ENCODE data around the gene NOD2.

GRCh38 chr16:50741225-50741780, 47.9 kb downstream of the NOD2 start:
- TF ChIP-seq POLR2A (IDR thresholded peaks at IDR 0.05) (no peak), CTCF (IDR thresholded peaks at IDR 0.05) (no peak)
